Upper lobe of left lung (tissue), 6 donors: ENCODE data around the gene DYNC2H1. TPM values are rescaled to one million over a fixed set of nuclear protein-coding genes. Genes with fewer than 3 reads are reported as not detected.

Source experiments
- ATAC-seq, 2 donors: fragments of 200-7000 bp; cut with Tn5 transposase; one replicate each; pipeline ENCODE4 v1.9.1; 2022; ENCODE audit warnings: mild to moderate bottlenecking in 2 of 2, moderate library complexity in 2 of 2; ENCODE audit not compliant: low FRiP score in 2 of 2
- DNase-seq, 2 donors: peaks; one replicate each; pipeline ENCODE4 v3.0.0-alpha.2; 2019 to 2020
- H3K27ac ChIP-seq, 4 donors: fragments of 200-600 bp; sonication (generic); one replicate each; pipeline ENCODE4 v1.5.1; 2016 to 2019
- H3K27me3 ChIP-seq, 4 donors: fragments of 200-600 bp; sonication (generic); one replicate each; pipeline ENCODE4 v1.5.1; 2017 to 2019
- H3K36me3 ChIP-seq, 4 donors: fragments of 200-600 bp; sonication (generic); one replicate each; pipeline ENCODE4 v1.5.1; 2016 to 2019
- H3K4me1 ChIP-seq, 4 donors: fragments of 200-600 bp; sonication (generic); one replicate each; pipeline ENCODE4 v1.5.1; 2018 to 2019
- H3K4me3 ChIP-seq, 4 donors: fragments of 200-600 bp; sonication (generic); one replicate each; pipeline ENCODE4 v1.5.1; 2017 to 2019; ENCODE audit warnings: mild to moderate bottlenecking in 2 of 4, moderate library complexity in 1 of 4
- H3K9me3 ChIP-seq, 4 donors: fragments of 200-600 bp; sonication (generic); one replicate each; pipeline ENCODE4 v1.5.1; 2018 to 2019
- EP300 ChIP-seq, 4 donors: sonication (generic); formaldehyde crosslinking; IDR thresholded peaks; one replicate each; pipeline ENCODE4 v1.5.1; 2017; ENCODE audit warnings: antibody characterized with exemption in 4 of 4, control low read depth in 2 of 4
- POLR2A ChIP-seq, 4 donors: fragments of 450-650 bp; IDR thresholded peaks; one replicate each; pipeline ENCODE4 v1.5.1; 2016 to 2017; ENCODE audit warnings: antibody characterized with exemption in 4 of 4, mild to moderate bottlenecking in 2 of 4
- POLR2AphosphoS5 ChIP-seq, 2 donors: sonication (generic); formaldehyde crosslinking; IDR thresholded peaks; one replicate each; pipeline ENCODE4 v1.5.1; 2017; ENCODE audit warnings: antibody characterized with exemption in 2 of 2
- WGBS, 2 donors: methylation state at CpG; one replicate each; pipeline ENCODE4 v1.1.5; 2017 to 2018; 5-methylcytosine and 5-hydroxymethylcytosine counted together
- total RNA-seq, 6 donors: library from RNA; depleted of rRNA in 4 of 6; stranded (reverse); fragments of >200 nt in 4 of 6; gene quantifications; one replicate each; pipeline versions ENCODE4 v1.1.0 to v1.2.1, GENCODE V29; 2016 to 2021
- TF ChIP-seq, protein P1 (sequence below), 6 experiments: fragments of 450-650 bp in 4 of 6; fragments of 200-600 bp in 2 of 6; sonication (generic) in 2 of 6; IDR thresholded peaks; one replicate each; pipeline ENCODE4 v1.5.1; 2016 to 2019; ENCODE audit warnings: antibody characterized with exemption in 6 of 6
- donor health status: DM: no; HTN: no; CAD: no; lungs with moderate emphysema.
- donor health status: DM: no; HTN: yes; CAD: no; lungs with severe emphysema.

Gene DYNC2H1
- total RNA-seq, 6 donors from 2014 or later, result 11.1 to 62.4 (median 23.2) TPM

DNA sequence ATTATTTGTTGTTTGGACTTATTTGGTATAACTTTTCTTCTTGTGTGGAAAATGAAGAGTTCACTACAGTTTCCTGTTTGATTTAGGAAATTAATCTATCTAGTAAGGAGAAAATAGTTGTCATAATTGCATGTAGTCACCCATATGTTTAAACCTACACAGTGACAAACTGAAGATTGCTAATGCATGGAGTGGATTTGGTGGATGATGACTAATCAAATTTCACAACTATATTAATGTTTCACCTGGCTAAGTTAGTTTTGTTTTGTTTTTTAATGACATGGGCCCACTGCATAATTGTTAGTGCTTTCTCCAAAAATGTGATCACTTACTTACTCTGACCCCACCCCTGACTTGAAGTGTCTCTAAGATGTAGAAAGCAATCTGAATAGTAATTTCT, 170.6 kb downstream of the DYNC2H1 start:
- no peak overlapping the region for H3K4me3 ChIP-seq
- no peak overlapping the region for H3K27ac ChIP-seq
- H3K27me3 ChIP-seq, result no peaks in the 10 kb centered on the region
- DNase-seq (no peak), ATAC-seq (no peak)
- no peaks in the 10 kb centered on the region for H3K4me1 ChIP-seq
- peaks cover 0 to 3% (median 0%) of the 10 kb centered on the region in 4 donors for H3K36me3 ChIP-seq
- TF ChIP-seq POLR2AphosphoS5 (IDR thresholded peaks at IDR 0.05) (no peak), POLR2A (IDR thresholded peaks at IDR 0.05) (no peak), EP300 (IDR thresholded peaks at IDR 0.05) (no peak)
- no peaks in the 10 kb centered on the region for H3K9me3 ChIP-seq

DNA sequence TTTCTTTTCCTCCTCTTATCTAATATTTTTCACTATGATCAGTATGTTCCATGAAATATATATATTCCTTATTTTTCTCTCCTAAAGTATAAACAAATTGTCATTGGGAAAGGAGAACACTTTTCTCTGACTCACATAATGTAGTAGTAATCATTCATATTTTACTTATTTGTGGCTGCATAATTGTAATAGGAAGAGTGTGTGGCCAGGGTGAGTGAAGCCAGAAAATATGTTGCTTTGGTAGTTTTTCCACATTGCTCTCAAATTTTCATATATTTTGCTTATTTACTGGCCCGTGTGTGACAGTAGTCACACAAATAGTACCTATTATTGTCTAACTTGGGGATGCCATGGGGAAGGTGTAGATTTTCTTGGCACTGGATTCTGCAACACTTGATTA, 172.1 kb downstream of the DYNC2H1 start:
- H3K36me3 ChIP-seq, result peaks cover 0 to 9% (median 0%) of the 10 kb centered on the region in 4 donors
- no peaks in the 10 kb centered on the region for H3K9me3 ChIP-seq
- ATAC-seq (no peak), DNase-seq (no peak)
- H3K4me3 ChIP-seq, result no peak overlapping the region
- 88 to 94% methylated on average over 1 of the region's 1 CpG for WGBS, 2 donors
- H3K27me3 ChIP-seq, result no peaks in the 10 kb centered on the region
- H3K4me1 ChIP-seq, result no peaks in the 10 kb centered on the region
- no peak overlapping the region for H3K27ac ChIP-seq
- TF ChIP-seq, protein P1, sequence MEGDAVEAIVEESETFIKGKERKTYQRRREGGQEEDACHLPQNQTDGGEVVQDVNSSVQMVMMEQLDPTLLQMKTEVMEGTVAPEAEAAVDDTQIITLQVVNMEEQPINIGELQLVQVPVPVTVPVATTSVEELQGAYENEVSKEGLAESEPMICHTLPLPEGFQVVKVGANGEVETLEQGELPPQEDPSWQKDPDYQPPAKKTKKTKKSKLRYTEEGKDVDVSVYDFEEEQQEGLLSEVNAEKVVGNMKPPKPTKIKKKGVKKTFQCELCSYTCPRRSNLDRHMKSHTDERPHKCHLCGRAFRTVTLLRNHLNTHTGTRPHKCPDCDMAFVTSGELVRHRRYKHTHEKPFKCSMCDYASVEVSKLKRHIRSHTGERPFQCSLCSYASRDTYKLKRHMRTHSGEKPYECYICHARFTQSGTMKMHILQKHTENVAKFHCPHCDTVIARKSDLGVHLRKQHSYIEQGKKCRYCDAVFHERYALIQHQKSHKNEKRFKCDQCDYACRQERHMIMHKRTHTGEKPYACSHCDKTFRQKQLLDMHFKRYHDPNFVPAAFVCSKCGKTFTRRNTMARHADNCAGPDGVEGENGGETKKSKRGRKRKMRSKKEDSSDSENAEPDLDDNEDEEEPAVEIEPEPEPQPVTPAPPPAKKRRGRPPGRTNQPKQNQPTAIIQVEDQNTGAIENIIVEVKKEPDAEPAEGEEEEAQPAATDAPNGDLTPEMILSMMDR (IDR thresholded peaks at IDR 0.05), result no peak
- TF ChIP-seq EP300 (IDR thresholded peaks at IDR 0.05) (no peak), POLR2A (IDR thresholded peaks at IDR 0.05) (no peak), POLR2AphosphoS5 (IDR thresholded peaks at IDR 0.05) (no peak)

DNA sequence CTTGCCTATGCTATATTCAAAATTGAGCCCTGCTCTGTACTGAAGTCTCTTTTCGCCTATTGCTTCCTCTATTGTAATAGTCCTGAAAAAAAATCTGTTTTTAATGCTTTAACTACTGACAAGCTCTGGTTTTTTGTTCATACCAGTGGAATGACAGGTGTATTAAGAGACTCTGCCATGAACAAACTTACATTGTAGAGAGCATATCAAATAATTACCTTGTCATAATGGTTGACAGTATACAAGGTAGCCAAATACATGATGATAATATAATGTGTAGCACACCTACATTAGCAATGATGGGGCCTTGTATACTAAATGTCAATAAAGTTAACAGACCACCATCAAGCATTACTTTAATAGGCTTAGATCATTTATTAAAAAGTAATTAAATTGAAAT, 175.0 kb downstream of the DYNC2H1 start:
- 94 to 96% methylated on average over 1 of the region's 1 CpG for WGBS, 2 donors
- Histone ChIP-seq H3K4me3 (no peak overlapping the region), H3K27ac (no peak overlapping the region), H3K27me3 (no peaks in the 10 kb centered on the region), H3K9me3 (no peaks in the 10 kb centered on the region), H3K4me1 (no peaks in the 10 kb centered on the region), H3K36me3 (peaks cover 0 to 25% (median 3%) of the 10 kb centered on the region in 4 donors)
- ATAC-seq (no peak), DNase-seq (no peak)
- TF ChIP-seq, protein P1 (IDR thresholded peaks at IDR 0.05), result no peak
- TF ChIP-seq POLR2AphosphoS5 (IDR thresholded peaks at IDR 0.05), result no peak
- TF ChIP-seq EP300 (IDR thresholded peaks at IDR 0.05), result no peak
- no peak for TF ChIP-seq POLR2A (IDR thresholded peaks at IDR 0.05)

DNA sequence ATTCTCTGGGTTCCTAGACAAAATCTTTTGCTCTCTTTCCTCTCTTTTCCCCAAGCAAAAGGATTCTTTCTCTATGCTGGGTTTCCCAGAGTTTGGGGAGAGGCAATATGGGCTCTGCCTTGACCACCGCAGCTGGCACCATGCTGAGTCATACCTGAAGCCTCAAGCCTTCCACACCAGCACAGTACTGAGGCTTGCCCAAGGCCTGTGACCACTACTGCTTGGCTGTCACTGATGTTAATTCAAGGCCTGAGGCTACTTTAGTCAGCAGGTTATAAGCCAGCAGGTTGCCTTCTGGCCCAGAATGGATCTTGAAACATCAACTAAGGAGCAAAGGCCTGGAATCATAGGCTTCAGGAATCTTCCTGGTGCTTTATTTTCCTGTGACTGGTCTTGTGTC, 185.3 kb downstream of the DYNC2H1 start:
- H3K9me3 ChIP-seq, result peaks cover 24 to 37% (median 32%) of the 10 kb centered on the region in 4 donors
- TF ChIP-seq POLR2AphosphoS5 (IDR thresholded peaks at IDR 0.05) (no peak), POLR2A (IDR thresholded peaks at IDR 0.05) (no peak), EP300 (IDR thresholded peaks at IDR 0.05) (no peak)
- TF ChIP-seq, protein P1 (IDR thresholded peaks at IDR 0.05), result no peak
- H3K4me1 ChIP-seq, result no peaks in the 10 kb centered on the region
- no peak overlapping the region for H3K27ac ChIP-seq
- no peak overlapping the region for H3K4me3 ChIP-seq
- WGBS, 2 donors, result 75 to 100% methylated on average over 1 of the region's 1 CpG
- no peaks in the 10 kb centered on the region for H3K27me3 ChIP-seq
- ATAC-seq (no peak), DNase-seq (no peak)
- H3K36me3 ChIP-seq, result peaks cover 0 to 39% (median 8%) of the 10 kb centered on the region in 4 donors

DNA sequence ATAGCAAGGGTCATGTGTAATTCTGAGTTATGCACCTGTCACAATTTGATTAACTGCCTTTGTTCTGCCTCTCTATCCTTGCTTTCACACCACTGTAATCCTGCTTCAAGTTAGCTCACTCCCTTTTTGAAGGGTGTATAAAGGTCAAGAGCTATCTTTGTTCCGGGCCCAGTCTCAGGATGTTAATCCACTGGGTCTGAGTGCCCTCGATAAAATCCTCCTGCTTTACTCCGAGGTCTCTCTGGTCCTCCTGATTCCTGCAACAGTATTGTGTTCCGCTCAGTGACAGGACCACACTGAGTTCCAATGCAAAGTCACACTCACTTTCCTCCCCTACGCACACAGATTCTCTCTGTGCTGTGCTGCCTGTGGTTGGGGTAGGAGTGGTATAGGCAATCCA, 186.5 kb downstream of the DYNC2H1 start:
- TF ChIP-seq, protein P1 (IDR thresholded peaks at IDR 0.05), result no peak
- TF ChIP-seq POLR2AphosphoS5 (IDR thresholded peaks at IDR 0.05) (no peak), POLR2A (IDR thresholded peaks at IDR 0.05) (no peak), EP300 (IDR thresholded peaks at IDR 0.05) (no peak)
- Histone ChIP-seq H3K4me1 (no peaks in the 10 kb centered on the region), H3K9me3 (peaks cover 24 to 37% (median 32%) of the 10 kb centered on the region in 4 donors), H3K27me3 (no peaks in the 10 kb centered on the region), H3K36me3 (peaks cover 0 to 35% (median 6%) of the 10 kb centered on the region in 4 donors), H3K27ac (no peak overlapping the region), H3K4me3 (no peak overlapping the region)
- ATAC-seq (no peak), DNase-seq (no peak)
- WGBS, 2 donors, result 90 to 95% methylated on average over 5 of the region's 5 CpGs
